Transverse colon (tissue), 4 donors: ENCODE measurements around the gene BPIFA3. TPM values are rescaled to one million over a fixed set of nuclear protein-coding genes. Genes with fewer than 3 reads are reported as not detected.

Source experiments
- DNase-seq: peaks from one replicate; pipeline ENCODE4 v3.0.0-alpha.2; 2019
- H3K27ac ChIP-seq, 4 donors: fragments of 200-600 bp; sonication (generic); 2 replicates each; pipeline ENCODE4 v1.5.1; 2016 to 2018; ENCODE audit warnings: inconsistent platforms in 4 of 4
- H3K27me3 ChIP-seq: fragments of 200-600 bp; sonication (generic); 2 replicates; pipeline ENCODE4 v1.5.1; 2017; ENCODE audit warnings: inconsistent platforms
- H3K36me3 ChIP-seq, 4 donors: fragments of 200-600 bp; sonication (generic); 2 replicates each; pipeline ENCODE4 v1.5.1; 2017 to 2019; ENCODE audit warnings: inconsistent platforms in 4 of 4
- H3K4me1 ChIP-seq, 4 donors: fragments of 200-600 bp; sonication (generic); 2 replicates each; pipeline ENCODE4 v1.5.1; 2017 to 2020; ENCODE audit warnings: inconsistent platforms in 4 of 4
- H3K4me3 ChIP-seq, 4 donors: fragments of 200-600 bp; sonication (generic); 1 replicate in 1 of 4; 2 replicates in 3 of 4; pipeline versions ENCODE4 v1.5.1 to v1.6.1; 2017 to 2019; ENCODE audit warnings: inconsistent platforms in 4 of 4
- H3K9me3 ChIP-seq, 2 donors: fragments of 200-600 bp; sonication (generic); 2 replicates each; pipeline ENCODE4 v1.5.1; 2017 to 2019; ENCODE audit warnings: inconsistent platforms in 2 of 2
- EP300 ChIP-seq: sonication (generic); formaldehyde crosslinking; IDR thresholded peaks from one replicate; pipeline ENCODE4 v1.6.1; 2017; ENCODE audit warnings: antibody characterized with exemption, low read depth
- POLR2A ChIP-seq: fragments of 450-650 bp; IDR thresholded peaks from one replicate; pipeline ENCODE4 v1.6.1; 2016; ENCODE audit warnings: antibody characterized with exemption, mild to moderate bottlenecking, moderate library complexity
- POLR2AphosphoS5 ChIP-seq, 3 donors: sonication (generic); formaldehyde crosslinking; IDR thresholded peaks; one replicate each; pipeline ENCODE4 v1.6.1; 2016; ENCODE audit warnings: antibody characterized with exemption in 3 of 3
- WGBS, 2 donors: methylation state at CpG; one replicate each; pipeline ENCODE4 v1.1.5; 2018; ENCODE audit warnings: low coverage in 1 of 2; 5-methylcytosine and 5-hydroxymethylcytosine counted together
- in situ Hi-C, 4 donors: fragments of 200-750 bp; cut with MboI; loops; one replicate each; pipeline versions ENCODE4 v1.15.0 to v1.15.1; 2017; ENCODE audit warnings: low sequenced_read_pairs in 3 of 4, low pct_ligation_motif_present in 1 of 4, low pct_unique_long_range_greater_than_20kb in 1 of 4
- intact Hi-C: fragments of 100-400 bp; cut with DNase I; formaldehyde crosslinking; loops from one replicate; pipeline ENCODE4 v1.15.1; 2023; ENCODE audit warnings: low total_unique reads
- total RNA-seq, 4 donors: library from RNA; depleted of rRNA; stranded (reverse); fragments of >200 nt; gene quantifications; one replicate each; pipeline ENCODE4 v1.1.0, GENCODE V29; 2016
- TF ChIP-seq, protein P1 (sequence below), 5 experiments: fragments of 200-600 bp in 3 of 5; fragments of 450-650 bp in 2 of 5; sonication (generic) in 3 of 5; IDR thresholded peaks; 1 replicate in 2 of 5; 2 replicates in 3 of 5; pipeline ENCODE4 v1.5.1; 2016 to 2017; ENCODE audit warnings: antibody characterized with exemption in 5 of 5, inconsistent platforms in 3 of 5, mild to moderate bottlenecking in 2 of 5, moderate library complexity in 1 of 5

The BPIFA3 gene
- total RNA-seq, 4 donors from 2014 or later: not detected

DNA sequence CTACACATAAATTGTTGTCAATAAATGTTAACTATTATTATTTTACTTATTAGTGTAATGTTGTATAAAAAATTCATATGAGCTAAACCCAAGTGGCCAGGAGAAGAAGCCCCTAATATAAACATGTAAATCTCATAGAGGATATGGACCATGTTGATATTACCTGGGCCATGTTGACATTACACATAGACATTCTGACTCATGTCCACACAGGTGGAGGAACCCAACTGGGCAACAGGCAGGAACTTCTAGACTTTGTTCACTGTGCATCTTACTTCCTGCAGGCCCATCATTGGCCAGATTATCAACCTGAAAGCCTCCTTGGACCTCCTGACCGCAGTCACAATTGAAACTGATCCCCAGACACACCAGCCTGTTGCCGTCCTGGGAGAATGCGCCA lies 42.0 kb upstream of the BPIFA3 start:
- Histone ChIP-seq H3K4me1 (no peaks in the 10 kb centered on the region), H3K27me3 (no peaks in the 10 kb centered on the region), H3K9me3 (peaks cover 0 to 3% of the 10 kb centered on the region in 2 donors), H3K36me3 (no peaks in the 10 kb centered on the region), H3K4me3 (no peak overlapping the region), H3K27ac (no peak overlapping the region)
- in situ Hi-C loops: no loop called here
- DNase-seq: no peak
- 81% methylated on average over 3 of the region's 3 CpGs; no CpG with 5 or more reads in 1 of the 2 donors for WGBS, 2 donors
- intact Hi-C loops: no loop called here
- no peak for TF ChIP-seq POLR2AphosphoS5 (IDR thresholded peaks at IDR 0.05)
- TF ChIP-seq EP300: no peak
- TF ChIP-seq POLR2A: no peak
- TF ChIP-seq, protein P1, sequence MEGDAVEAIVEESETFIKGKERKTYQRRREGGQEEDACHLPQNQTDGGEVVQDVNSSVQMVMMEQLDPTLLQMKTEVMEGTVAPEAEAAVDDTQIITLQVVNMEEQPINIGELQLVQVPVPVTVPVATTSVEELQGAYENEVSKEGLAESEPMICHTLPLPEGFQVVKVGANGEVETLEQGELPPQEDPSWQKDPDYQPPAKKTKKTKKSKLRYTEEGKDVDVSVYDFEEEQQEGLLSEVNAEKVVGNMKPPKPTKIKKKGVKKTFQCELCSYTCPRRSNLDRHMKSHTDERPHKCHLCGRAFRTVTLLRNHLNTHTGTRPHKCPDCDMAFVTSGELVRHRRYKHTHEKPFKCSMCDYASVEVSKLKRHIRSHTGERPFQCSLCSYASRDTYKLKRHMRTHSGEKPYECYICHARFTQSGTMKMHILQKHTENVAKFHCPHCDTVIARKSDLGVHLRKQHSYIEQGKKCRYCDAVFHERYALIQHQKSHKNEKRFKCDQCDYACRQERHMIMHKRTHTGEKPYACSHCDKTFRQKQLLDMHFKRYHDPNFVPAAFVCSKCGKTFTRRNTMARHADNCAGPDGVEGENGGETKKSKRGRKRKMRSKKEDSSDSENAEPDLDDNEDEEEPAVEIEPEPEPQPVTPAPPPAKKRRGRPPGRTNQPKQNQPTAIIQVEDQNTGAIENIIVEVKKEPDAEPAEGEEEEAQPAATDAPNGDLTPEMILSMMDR (IDR thresholded peaks at IDR 0.05): no peak

- in situ Hi-C loops: no loop called here
- Histone ChIP-seq H3K9me3 (no peaks in the 10 kb centered on the region), H3K4me3 (no peak overlapping the region), H3K4me1 (no peaks in the 10 kb centered on the region), H3K27ac (no peak overlapping the region), H3K27me3 (no peaks in the 10 kb centered on the region), H3K36me3 (no peaks in the 10 kb centered on the region)
- intact Hi-C loops: no loop called here
- 30 to 51% methylated on average over 1 to 3 of the region's 3 CpGs for WGBS, 2 donors
- DNase-seq: no peak
- TF ChIP-seq EP300 (no peak), POLR2A (no peak)
- TF ChIP-seq, protein P1 (IDR thresholded peaks at IDR 0.05): no peak
These were observed 41.1 kb upstream of the BPIFA3 start for GRCh38 chr20:33176101-33176500.

- no peaks in the 10 kb centered on the region for H3K27me3 ChIP-seq
- 71% methylated on average over 9 of the region's 9 CpGs; no CpG with 5 or more reads in 1 of the 2 donors for WGBS, 2 donors
- no peak overlapping the region for H3K27ac ChIP-seq
- no peak for TF ChIP-seq POLR2A
- no peak for TF ChIP-seq EP300
- no peak for TF ChIP-seq POLR2AphosphoS5 (IDR thresholded peaks at IDR 0.05)
- TF ChIP-seq, protein P1 (IDR thresholded peaks at IDR 0.05): no peak
- in situ Hi-C loops: no loop called here
- no peaks in the 10 kb centered on the region for H3K36me3 ChIP-seq
- H3K4me3 ChIP-seq: no peak overlapping the region
- no peaks in the 10 kb centered on the region for H3K9me3 ChIP-seq
- DNase-seq: no peak
- intact Hi-C loops: no loop called here
- H3K4me1 ChIP-seq: no peaks in the 10 kb centered on the region
These were observed 39.3 kb upstream of the BPIFA3 start for GRCh38 chr20:33177866-33178265.

- H3K4me3 ChIP-seq: no peak overlapping the region
- no peaks in the 10 kb centered on the region for H3K9me3 ChIP-seq
- no peaks in the 10 kb centered on the region for H3K36me3 ChIP-seq
- in situ Hi-C loops: no loop called here
- no peak for DNase-seq
- H3K27ac ChIP-seq: no peak overlapping the region
- H3K4me1 ChIP-seq: no peaks in the 10 kb centered on the region
- TF ChIP-seq POLR2AphosphoS5 (IDR thresholded peaks at IDR 0.05): no peak
- no peaks in the 10 kb centered on the region for H3K27me3 ChIP-seq
- intact Hi-C loops: no loop called here
- 48 to 51% methylated on average over 3 to 6 of the region's 6 CpGs for WGBS, 2 donors
These were observed 38.4 kb upstream of the BPIFA3 start for GRCh38 chr20:33178726-33179125.

DNA sequence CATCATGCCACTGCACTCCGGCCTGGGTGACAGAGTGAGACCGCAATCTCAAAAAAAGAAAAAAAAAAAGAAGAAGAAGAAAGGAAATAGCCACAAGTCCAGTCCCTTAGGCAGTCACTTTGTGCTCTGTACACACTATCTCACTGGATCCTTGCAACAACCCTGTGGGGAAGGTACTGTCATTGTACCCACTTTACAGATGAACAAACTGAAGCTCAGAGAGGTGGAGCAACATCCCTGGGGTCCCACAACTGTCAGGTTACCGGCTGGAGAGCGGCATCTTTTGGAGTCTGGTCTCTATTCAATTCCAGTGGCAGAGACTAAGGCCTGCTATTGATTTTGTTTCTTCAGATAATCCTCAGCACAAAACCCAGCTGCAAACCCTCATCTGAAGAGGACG lies 37.0 kb upstream of the BPIFA3 start:
- in situ Hi-C loops: no loop called here
- Histone ChIP-seq H3K36me3 (no peaks in the 10 kb centered on the region), H3K27ac (no peak overlapping the region), H3K4me3 (no peak overlapping the region), H3K9me3 (no peaks in the 10 kb centered on the region), H3K27me3 (no peaks in the 10 kb centered on the region), H3K4me1 (no peaks in the 10 kb centered on the region)
- TF ChIP-seq, protein P1 (IDR thresholded peaks at IDR 0.05): no peak
- TF ChIP-seq POLR2A: no peak
- TF ChIP-seq POLR2AphosphoS5 (IDR thresholded peaks at IDR 0.05): no peak
- no peak for TF ChIP-seq EP300
- intact Hi-C loops: no loop called here
- DNase-seq: no peak
- 87 to 95% methylated on average over 3 to 5 of the region's 5 CpGs for WGBS, 2 donors
